HG02642 (cell line): ENCODE data around the gene ST7.
A peak's percentile ranks its signal among the peaks of the same experiment; 100 is the strongest.
"Not testable (repeated sequence)": the region's sequence is repeated elsewhere in the genome, so short reads cannot be mapped to it uniquely, and the experiment has no call there.

Source experiments
- ATAC-seq: cut with Tn5 transposase; IDR thresholded peaks from one replicate; pipeline ENCODE4 v1.9.1; 2021; ENCODE audit warnings: mild to moderate bottlenecking; ENCODE audit not compliant: unreplicated experiment, poor library complexity

The ST7 gene

GRCh38 chr7:116971153-116971552 is 17.9 kb downstream of the ST7 start:
- not testable (repeated sequence) for ATAC-seq

GRCh38 chr7:116971869-116972268 is 18.6 kb downstream of the ST7 start:
- no peak for ATAC-seq

- ATAC-seq, result not testable (repeated sequence)
Measured at GRCh38 chr7:116975024-116975423, 21.7 kb downstream of the ST7 start.

GRCh38 chr7:116977172-116977571 is 23.9 kb downstream of the ST7 start:
- ATAC-seq, result no peak

- no peak for ATAC-seq
Measured at GRCh38 chr7:116978006-116978405, 24.7 kb downstream of the ST7 start.

GRCh38 chr7:116979430-116979829 is 26.1 kb downstream of the ST7 start:
- no peak for ATAC-seq

- ATAC-seq, result no peak
Measured at GRCh38 chr7:116980354-116980753, 27.1 kb downstream of the ST7 start.

GRCh38 chr7:116981939-116982338 is 28.6 kb downstream of the ST7 start:
- ATAC-seq, result no peak

GRCh38 chr7:116984511-116984910 is 31.2 kb downstream of the ST7 start:
- peak; percentile 12 for ATAC-seq

GRCh38 chr7:116984917-116985316 is 31.6 kb downstream of the ST7 start:
- peak; percentile 57 for ATAC-seq

GRCh38 chr7:116985575-116985974 is 32.3 kb downstream of the ST7 start:
- no peak for ATAC-seq

GRCh38 chr7:116986611-116987565 is 33.6 kb downstream of the ST7 start:
- peak; percentile 55 for ATAC-seq

- ATAC-seq, result no peak
Measured at GRCh38 chr7:116988363-116988989, 35.2 kb downstream of the ST7 start.

GRCh38 chr7:116990056-116990455 is 36.8 kb downstream of the ST7 start:
- ATAC-seq, result no peak

- no peak for ATAC-seq
Measured at GRCh38 chr7:116991233-116991632, 37.9 kb downstream of the ST7 start.

GRCh38 chr7:116994611-116995010 is 41.3 kb downstream of the ST7 start:
- ATAC-seq, result no peak

GRCh38 chr7:116997972-116998371 is 44.7 kb downstream of the ST7 start:
- no peak for ATAC-seq

GRCh38 chr7:116998567-116999175 is 45.4 kb downstream of the ST7 start:
- ATAC-seq, result no peak

GRCh38 chr7:116999311-116999710 is 46.0 kb downstream of the ST7 start:
- ATAC-seq, result no peak

GRCh38 chr7:117001283-117001682 is 48.0 kb downstream of the ST7 start:
- ATAC-seq, result no peak

- no peak for ATAC-seq
Measured at GRCh38 chr7:117004899-117005298, 51.6 kb downstream of the ST7 start.
